Activated naive CD4-positive, alpha-beta T cell (primary cell): ENCODE data around the gene PPP2R5E.
"Not testable (repeated sequence)": the region's sequence is repeated elsewhere in the genome, so short reads cannot be mapped to it uniquely, and the experiment has no call there.

ENCODE experiments used
- DNase-seq, 4 experiments: peaks; one replicate each; lab custom pipeline; 2025; lab: John Stamatoyannopoulos, UW

Gene PPP2R5E

DNA sequence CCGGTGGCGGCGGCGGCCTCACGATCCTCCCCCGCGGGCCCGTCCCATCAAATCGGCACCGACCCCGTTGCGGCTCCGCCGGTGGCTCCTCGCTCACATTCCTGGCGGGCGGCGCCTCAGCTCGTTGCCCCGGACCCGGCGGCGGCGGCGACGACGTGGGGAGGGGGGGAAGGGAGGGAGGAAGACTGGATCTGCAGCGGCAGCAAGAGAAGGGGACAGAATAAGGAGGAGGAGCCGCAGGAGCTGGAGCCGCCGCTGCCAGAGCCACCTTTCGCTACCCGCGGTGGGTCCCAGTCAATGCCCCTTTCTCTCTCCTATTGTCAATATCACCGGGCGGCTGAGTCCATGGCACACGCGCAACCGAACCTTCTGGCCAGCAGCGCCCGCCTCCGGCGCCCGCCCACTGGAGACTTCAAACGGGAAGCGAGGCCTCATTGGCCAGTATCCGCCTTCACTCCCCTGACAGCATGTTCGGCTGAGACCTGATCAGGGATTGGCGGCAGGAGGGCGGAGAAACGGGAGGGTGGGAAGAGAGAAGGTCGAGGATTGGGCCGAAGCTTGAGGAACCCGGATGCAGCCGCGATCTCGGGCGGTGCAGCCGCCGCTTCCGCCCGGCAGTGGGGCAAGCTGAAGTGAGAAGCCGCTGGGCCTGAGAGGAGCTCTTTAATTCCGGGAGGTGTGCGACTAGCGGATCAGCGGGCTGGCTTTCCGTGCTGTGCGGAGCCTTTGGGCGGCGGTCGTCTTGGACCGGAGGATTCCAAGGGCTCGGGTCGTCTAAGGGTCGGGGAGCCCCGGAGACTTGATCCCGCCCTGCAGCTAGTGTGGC lies at the start of gene PPP2R5E:
PPP2R5E (minus strand) TSS at position 378 of the 826 bp plus-strand sequence. CDS start 3,692 bp downstream, outside the sequence.
- DNase-seq: peak; percentile 88 to 94 (median 90)

DNA sequence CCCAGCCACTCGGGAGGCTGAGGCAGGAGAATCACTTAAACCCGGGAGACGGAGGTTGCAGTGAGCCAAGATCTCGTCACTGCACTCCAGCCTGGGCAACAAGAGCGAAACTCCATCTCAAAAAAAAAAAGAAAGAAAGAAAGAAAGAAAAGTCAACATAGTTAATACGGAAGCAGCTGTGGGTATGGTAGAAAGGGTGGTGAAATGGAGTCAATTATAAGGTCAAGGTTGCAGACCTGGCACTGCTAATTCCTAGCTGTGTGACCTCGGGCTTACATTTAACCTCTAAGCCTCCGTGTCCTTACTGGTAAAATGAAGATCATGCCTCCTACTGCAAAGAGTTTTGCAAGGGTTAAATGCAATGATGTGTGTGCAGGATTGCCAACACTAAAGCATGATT lies 39.9 kb upstream of the PPP2R5E start:
- DNase-seq: not testable (repeated sequence)

- no peak for DNase-seq
These were observed 38.3 kb upstream of the PPP2R5E start for GRCh38 chr14:63581491-63581890.

DNA sequence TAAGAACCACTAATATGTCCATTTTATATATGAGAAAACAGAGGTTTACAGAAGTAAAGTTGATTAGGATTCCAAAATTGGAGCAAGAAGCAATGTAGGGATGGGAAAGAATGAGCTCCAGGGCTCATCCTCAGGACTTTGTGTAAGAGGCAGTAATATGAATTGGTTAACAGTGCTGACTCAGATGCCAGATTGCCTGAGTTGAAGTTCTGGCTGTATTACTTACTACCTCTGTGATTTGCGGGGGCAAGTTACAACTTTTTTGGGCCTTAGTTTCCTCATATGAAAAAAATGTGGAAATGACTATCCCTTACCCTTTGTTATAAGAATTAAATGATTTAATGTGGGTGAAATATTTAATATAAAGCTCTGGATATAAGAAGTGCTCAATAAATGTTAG lies 35.1 kb upstream of the PPP2R5E start:
- DNase-seq: no peak

DNA sequence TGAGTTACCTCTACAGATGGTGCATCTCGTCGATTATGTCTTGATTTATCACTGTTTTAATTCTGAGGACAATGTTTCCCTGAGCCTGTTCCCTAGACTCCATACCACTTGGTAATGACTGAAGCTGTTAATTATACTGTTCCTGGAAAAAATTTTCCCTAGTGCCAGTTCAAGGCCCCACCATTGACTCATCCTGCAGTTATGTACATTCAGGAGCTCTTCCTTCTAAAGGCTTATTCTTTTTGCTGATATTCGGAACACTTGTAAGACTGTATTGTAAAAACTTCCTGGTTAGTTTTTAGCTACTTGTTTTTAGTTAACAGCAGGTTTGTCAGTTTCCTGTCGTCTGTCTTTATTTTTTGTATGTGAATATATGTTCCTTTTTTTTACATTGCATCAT lies 30.4 kb upstream of the PPP2R5E start:
- no peak for DNase-seq

GRCh38 chr14:63565448-63565847 lies 22.3 kb upstream of the PPP2R5E start:
- no peak for DNase-seq

DNA sequence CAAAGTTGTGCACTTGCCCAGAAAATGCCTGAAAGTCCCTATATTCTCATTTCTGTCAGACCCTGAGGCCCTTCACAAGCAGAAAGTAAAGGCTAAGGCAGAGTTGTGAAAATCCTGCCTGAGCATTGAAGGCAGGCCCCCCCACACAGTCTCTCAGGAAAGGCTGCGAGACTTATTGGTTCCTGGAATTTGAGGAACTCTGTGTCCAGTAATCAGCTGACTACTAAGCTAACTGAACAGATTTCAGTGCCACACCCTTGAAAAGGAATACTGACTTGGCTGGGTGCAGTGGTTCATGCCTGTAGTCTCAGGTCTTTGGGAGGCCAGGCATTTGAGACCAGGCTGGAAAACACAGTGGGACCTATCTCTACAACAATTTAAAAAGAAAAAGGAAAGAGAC lies 21.1 kb upstream of the PPP2R5E start:
- no peak for DNase-seq

DNA sequence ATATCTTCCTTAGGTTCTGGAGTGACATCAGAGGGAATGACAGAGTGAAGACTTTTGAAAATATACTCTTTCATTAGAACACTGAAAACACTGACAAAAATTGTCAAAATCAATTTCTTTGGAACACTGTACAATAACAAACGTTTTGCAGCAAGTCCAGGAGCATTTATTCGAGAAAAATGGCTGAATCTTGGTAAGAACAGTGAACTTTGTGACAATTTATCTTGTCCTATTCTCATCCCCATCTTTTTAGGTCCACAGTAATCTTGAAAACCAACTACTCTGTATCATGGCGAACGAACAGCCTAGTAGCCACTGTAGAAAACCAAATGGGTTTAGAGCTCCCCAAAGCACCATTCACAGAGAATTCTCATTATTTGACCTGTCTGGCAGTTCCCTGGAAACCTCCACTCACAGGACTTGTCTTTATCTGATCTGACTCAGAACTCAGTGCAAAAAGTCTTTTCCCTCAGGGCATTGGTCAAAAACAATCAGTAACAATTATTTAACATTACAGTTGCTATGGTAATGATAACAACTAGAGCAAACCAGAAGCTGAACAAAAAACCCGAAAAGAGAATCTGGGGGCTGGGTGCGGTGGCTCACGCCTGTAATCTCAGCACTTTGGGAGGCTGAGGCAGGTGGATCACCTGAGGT lies 20.3 kb upstream of the PPP2R5E start:
- no peak for DNase-seq

GRCh38 chr14:63562405-63562804 lies 19.2 kb upstream of the PPP2R5E start:
- no peak for DNase-seq

GRCh38 chr14:63555572-63555971 lies 12.4 kb upstream of the PPP2R5E start:
- DNase-seq: no peak

DNA sequence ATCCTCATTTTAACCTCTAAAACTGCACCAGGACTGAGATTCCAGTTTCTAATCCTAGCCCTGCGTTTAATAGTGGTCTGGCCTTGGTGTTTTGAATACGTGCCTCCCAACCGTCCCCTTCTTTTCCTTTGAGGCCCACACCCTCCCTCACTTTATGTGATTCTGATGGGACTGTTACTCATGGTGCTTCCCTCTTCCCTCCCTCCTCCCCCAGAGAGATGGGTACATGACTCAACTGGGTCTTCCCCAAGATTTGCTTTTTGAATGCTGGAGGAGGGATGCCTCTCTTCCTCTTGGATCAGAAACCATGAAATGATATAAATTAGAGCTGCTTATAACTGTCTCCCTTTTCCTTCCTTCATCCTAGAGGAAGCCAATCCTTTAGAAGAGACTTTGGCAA lies 8.2 kb upstream of the PPP2R5E start:
- no peak for DNase-seq

- DNase-seq: no peak
These were observed 4.7 kb upstream of the PPP2R5E start for GRCh38 chr14:63547798-63548335.

DNA sequence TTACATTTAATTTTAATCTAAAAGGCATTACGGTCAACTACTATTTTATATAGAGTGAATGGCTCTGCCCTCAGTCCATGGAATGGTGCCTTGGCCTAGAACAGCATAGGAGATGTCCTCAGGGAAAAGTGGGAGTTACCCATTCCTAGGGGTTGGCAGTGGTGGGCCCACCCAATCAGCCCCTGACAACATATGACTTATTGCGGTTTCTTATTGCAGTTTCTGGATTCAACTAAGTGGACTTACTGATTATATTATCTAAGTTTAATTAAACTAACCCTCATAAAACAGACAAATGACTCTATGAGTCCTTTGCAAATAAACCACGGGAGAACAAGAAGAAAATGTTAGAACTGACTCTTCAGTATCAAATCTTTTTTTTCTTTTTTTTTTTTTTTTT lies 2.3 kb upstream of the PPP2R5E start:
- DNase-seq: no peak

- DNase-seq: no peak
These were observed 1.6 kb upstream of the PPP2R5E start for GRCh38 chr14:63544591-63545299.

GRCh38 chr14:63543826-63544406 lies 739 bp upstream of the PPP2R5E start:
- no peak for DNase-seq

- DNase-seq: peak in 1 of 4 experiments; percentile 11
These were observed 762 bp downstream of the PPP2R5E start for GRCh38 chr14:63542231-63542999.

GRCh38 chr14:63535918-63536317 lies 7.3 kb downstream of the PPP2R5E start:
- no peak for DNase-seq

- no peak for DNase-seq
These were observed 9.7 kb downstream of the PPP2R5E start for GRCh38 chr14:63533474-63533873.

DNA sequence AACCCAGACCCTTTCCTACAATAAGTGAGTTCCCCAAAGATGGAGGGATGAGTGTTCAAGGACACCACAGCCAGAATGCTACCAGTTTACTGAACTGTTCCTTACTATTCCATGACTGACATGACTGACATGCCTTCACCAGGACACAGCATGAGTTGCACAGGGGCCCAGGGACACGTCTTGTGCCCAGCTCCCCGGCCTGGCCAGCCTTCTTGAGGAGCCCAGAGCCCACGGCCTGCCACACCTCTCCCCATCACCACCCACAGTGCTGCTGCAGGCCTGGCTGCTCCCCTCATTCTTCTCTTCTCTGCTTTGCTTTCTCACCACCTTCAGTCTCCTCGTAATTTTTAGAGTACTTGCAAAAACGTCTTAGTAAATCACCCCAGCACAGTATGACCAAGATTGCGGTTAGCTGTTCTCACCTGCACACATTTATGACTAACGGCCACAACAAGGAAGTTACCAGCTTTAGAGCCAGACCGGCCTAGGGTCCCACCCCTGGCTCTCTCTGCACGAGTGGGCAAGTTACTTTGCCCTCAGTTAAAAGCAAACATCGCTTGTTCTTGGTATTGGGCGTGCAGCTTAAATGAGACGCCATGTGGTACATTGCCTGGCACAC lies 18.5 kb downstream of the PPP2R5E start:
- DNase-seq: no peak

DNA sequence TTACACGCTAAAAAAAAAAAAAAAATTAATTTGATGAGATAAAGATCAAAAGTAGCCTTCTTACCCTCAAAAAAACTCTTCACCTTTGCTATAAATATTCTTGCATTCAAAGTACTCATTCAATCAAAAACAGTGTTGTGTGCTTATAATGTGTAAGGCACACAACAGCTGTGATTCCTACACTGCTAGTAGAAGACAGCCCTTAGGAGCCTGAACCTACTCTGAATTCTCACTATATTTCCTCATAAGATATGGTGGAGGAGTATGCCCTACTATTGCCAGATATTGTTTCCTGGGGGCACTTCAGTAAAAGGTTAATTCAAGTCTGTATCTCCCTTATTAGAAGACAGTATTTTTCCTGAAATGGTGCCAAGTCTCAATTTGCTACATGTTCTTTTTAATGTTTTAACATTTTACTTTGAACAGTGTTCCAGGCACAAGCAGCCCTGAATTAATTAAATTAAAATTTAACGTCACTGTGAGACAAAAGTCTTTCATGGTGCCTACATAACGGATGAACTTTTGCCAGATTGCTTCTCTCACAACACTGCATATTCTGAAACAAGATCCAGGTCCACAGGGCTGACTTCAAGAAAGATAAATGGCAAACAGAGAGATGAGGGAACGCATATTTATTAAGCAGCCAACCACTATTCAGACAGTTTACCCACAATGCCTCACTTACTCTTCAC lies 19.3 kb downstream of the PPP2R5E start:
- DNase-seq: no peak
